Stimulated activated CD4-positive, alpha-beta T cell treated with anti-CD3 and anti-CD28 coated beads, TNF-alpha, amount 100 ng/mL, for 1 hour (primary cell): ENCODE results near the gene MPC1.
A peak's percentile ranks its signal among the peaks of the same experiment; 100 is the strongest.
"Not testable (repeated sequence)": the region's sequence is repeated elsewhere in the genome, so short reads cannot be mapped to it uniquely, and the experiment has no call there.

Experiments
- DNase-seq, 3 donors: peaks; one replicate each; pipeline ENCODE4 v3.0.0-alpha.2; 2020; ENCODE audit warnings: low read depth in 3 of 3, low spot score in 1 of 3

Gene MPC1

DNA sequence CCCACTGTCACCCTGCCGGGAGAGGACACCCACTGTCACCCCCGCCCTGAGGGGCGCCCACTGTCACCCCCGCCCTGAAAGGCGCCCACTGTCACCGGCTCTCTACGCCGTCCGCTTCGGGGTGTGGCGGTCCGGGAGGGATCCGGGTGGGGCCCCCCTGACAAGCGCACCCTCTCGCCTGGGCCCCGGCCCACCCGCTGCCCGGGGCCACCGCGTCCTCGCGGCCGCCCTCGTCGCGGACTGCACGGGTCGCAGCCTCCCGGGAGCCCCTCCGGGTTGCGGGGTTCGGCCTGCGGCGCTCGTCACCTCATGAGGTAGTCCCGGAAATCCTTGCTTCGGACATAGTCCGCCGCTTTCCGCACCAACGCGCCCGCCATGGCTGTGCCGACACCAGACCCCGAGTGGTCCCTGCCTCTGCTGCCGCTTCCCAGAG is 224 bp downstream of the MPC1 start:
- no peak for DNase-seq

DNA sequence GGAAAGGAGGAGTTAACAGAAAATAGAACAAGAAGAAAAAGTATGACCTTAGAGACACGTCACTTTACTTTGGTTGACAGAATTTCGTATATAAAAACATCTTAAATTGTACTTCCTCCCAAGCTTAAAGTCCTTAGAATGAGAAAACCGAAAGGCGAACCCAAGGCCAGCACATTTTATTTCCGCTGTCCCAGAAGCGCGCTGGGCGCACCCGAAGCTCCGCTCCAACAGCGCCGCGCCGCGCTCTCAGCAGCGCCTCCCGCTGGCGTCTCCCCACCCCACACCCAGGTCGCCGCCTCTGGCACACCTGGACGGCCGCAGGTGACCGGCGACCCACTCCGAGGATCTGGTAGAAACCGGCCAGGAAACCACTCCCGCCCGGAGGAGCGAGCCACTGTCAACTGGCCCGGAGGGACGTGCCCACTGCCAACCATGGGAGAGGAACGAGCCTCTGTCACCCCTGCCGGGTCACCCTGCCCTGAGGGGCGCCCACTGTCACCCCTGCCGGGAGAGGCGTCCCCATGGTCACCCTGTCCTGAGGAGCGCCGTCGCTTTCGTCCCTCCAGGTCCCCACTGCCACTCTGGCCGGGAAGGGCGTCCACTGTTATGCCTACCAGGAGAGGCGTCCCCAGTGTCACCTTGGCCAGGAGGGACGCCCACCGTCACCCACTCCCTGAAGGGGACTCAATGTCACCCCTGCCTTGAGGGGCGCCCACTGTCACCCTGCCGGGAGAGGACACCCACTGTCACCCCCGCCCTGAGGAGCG is 824 bp downstream of the MPC1 start:
- peak in 2 of 3 donors; percentile 33 to 54 for DNase-seq

DNA sequence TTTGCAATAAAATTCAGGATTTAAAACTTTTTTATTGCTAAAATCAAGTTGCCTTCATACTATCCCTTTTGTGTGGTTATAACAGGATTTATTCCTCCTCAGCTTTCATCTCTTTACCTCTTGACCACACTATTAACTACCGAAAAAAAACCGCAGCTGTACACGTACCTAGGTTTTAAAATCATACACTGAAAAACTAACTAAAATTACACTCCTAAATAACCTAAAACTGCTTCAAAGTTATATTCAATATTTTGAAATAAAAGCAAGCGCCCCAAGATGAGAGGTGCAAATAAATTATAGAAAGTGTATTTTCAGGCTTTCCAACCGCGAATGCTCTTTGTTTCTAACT is 1.4 kb downstream of the MPC1 start:
- no peak for DNase-seq

DNA sequence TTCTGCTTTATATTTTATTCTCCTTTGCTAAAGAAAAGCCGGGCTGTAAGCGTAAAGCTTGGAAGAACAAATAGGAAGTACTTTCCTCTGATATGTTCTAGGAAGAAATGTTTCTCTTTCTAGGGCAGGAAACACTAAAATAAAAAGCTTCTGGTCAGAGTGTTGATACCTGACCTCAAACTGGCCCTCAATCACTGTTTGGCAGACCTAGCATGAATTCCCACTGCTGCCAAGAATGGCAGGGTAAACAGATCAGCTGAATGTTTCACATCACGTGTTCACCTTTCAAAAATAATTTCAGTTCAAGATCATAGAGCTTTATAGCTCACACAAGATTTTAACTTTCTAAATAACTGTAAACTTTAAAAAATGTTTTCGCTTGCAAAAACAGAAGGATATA is 2.9 kb downstream of the MPC1 start:
- DNase-seq = no peak

DNA sequence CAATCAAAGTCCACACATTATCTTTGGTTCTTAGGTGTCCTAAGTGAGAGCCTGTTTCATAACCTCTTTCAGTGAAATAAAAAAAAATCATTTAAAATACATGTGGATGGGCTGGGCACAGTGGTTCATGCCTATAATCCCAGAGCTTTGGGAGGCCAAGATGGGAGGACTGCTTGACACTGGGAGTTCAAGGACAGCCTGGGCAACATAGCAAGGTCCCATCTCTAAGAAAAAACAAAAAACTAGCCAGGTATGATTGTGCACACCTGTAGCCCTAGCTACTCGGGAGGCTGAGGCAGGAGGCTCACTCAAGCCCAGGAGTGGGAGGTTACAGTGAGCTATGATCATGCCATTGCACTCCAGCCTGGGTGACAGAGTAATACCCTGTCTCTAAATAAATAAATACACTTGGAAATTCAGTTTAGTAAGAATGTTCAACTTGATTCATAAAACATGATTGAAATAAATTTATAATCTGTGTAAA is 3.6 kb downstream of the MPC1 start:
- no peak for DNase-seq

DNA sequence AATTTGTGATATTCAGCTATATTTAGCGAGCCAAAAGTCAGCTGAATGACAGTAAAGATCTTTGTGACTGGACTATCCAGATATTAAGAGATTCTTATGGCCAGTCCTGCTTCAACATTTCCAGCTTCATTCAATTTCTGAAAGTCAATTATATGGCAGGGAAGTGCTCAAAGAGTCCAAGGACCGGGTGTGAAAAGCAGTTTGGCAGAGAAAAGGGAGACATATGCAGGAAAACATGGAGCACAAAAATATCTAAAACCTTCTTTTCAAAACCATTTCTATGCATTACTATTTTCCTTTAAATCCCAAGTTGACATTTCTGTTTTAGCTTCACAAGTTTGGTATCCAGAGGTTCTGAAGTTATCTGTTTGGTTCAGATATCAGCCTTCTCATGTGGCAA is 5.0 kb downstream of the MPC1 start:
- DNase-seq = no peak

DNA sequence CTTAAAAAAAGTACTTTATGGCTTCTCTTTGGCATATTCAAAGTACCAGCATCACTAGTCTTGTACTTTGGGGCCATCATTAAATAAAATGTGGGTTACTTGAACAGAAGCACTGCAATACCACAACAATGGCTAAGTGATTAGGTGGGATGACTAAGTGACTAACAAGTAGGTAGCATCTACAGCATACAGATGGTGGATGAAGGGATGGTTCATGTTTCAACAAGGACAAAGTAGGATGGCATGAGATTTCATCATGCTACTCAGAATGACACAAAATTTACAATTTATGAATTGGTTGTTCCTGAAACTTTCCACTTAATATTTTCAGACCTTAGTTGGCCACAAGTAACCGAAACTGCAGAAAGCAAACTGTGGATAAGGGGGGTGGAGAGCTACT is 7.7 kb downstream of the MPC1 start:
- no peak for DNase-seq

DNA sequence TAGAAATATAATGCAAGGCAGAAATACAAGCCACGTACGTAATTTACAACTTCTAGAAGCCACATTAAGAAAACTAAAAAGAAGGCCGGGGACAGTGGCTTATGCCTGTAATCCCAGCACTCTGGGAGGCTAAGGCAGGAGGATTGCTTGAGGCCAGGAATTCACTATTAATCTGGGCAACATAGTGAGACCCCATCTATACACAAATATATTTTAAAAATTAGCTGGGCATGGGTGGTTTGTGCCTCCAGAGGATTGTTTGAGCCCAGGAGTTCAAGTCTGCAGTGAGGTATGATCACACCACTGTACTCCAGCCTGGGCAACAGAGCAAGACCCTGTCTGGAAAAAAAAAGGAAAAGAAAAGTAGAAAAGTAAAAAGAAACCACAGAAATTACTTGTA is 12.3 kb downstream of the MPC1 start:
- DNase-seq = no peak

DNA sequence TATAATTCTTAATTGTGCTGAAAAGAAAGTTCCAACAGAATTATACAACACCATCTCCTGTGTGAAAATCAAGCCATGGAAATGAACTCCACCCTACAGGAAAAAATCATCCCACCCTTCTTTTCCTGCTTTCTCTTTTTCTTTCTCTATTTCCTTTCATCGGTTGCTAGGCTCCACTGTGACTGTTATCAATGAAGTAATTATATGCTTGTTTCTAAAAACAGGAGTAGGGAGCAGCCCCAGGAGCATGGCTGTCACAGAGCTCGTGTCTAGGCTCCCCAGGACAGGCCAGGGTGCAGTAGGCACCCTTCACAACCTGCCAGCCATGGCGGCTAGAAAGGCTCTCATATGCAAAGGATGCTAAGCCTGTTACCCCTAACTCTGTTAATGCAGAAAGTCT is 13.0 kb downstream of the MPC1 start:
- DNase-seq = no peak

DNA sequence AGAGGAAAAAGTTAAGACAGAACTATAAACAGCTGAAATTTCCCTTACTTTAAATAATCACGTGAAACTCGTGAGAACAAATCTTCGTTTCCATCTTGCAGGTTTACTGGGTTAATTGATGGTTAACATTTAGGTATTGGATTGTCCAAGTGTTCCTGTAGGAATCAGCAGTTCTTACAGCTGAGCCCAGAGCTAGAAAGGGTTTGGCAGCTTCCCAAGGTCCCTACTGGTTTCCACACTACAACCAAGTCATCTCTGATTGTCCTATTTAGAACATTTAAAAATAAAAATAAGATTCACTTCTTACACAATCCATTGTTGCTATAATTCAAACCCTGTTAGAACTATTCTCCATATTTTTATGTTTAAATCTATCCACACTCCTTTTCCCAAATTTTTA is 15.8 kb downstream of the MPC1 start:
- DNase-seq = no peak

DNA sequence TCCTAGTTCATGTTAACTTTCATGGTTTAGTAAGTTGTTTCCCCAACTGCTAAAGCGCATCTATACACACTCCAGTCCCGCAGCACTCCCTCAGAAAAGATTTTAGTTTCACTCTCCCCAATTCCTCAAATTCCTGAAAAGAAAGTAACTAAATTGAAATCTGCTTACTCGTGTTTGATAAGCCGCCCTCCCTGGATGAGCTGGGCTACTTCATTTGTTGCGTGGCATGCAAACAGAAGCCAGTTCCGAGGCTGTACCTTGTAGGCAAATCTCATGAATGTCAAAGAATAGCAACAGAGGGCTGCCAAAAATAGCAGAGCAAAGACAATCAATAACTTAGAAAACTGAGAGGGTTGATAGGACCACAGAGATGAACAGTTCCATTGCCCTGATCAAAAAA is 16.9 kb downstream of the MPC1 start:
- DNase-seq = no peak

DNA sequence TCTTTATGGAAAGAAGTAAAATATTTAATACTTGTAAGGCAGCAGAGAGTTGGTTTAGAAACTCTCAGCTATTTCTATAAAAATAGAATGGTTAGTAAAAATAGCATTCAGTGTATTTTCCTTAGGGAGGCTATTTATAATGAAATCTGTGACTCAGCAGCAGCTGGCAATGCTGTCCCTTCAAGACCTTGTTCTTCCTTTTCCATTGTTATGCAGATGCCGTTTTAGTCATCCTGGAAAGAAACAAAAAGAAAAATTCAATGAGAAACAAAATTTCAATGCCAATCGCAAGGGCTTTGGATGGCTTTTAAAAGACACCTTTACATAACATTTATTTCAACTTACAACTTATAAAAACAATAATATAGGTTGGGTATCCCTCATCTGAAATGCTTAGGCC is 17.5 kb downstream of the MPC1 start:
- DNase-seq = no peak

DNA sequence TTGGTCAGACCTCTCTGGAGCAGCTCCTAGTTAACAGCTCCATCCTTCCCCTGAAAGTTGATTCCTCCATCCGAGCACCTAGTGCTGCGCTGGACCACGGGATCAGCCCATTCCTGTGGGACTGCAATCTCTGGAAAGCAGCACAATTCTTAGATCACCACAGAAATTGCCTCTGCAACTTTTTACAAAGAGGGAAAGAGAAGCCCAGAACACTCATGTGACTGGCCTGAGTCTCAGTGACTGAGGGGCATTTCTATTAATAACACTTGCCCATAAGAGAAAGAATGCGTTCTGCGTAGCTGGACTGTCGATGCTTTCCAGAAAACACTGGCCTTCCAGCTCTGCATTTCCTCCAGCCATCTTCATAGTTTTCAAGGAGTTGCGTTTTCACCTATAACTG is 18.3 kb downstream of the MPC1 start:
- DNase-seq = no peak

DNA sequence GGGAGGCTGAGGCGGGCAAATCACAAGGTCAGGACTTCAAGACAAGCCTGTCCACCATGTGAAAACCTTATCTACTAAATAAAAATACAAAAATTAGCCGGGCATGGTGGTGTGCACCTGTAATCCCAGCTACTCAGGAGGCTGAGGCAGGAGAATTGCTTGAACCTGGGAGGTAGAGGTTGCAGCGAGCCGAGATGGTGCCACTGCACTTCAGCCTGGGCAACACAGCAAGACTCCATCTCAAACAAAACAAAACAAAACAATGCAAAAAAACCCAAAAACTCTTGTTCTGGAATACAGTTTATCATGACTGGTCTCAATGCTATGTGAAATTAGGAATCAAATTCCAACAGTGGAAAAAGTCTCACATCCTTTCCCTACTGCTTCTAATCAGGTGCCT is 20.3 kb downstream of the MPC1 start:
- not testable (repeated sequence) for DNase-seq

DNA sequence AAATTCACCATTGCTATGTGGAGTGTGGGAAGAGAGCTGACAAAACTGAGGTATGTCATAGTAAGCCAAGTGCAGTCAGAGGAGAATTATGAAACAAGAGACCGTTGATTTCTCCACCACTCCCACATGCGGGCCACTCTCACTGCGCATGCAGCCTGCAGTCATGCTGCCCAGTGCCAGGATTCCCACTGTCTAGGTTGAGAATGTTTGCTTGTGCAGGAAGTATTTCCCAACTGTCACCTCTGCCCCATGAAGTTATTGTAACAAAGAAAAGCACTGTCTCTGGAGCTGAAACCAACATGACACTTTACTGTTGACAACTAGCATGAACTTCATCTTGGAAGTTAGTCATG is 21.7 kb downstream of the MPC1 start:
- no peak for DNase-seq

DNA sequence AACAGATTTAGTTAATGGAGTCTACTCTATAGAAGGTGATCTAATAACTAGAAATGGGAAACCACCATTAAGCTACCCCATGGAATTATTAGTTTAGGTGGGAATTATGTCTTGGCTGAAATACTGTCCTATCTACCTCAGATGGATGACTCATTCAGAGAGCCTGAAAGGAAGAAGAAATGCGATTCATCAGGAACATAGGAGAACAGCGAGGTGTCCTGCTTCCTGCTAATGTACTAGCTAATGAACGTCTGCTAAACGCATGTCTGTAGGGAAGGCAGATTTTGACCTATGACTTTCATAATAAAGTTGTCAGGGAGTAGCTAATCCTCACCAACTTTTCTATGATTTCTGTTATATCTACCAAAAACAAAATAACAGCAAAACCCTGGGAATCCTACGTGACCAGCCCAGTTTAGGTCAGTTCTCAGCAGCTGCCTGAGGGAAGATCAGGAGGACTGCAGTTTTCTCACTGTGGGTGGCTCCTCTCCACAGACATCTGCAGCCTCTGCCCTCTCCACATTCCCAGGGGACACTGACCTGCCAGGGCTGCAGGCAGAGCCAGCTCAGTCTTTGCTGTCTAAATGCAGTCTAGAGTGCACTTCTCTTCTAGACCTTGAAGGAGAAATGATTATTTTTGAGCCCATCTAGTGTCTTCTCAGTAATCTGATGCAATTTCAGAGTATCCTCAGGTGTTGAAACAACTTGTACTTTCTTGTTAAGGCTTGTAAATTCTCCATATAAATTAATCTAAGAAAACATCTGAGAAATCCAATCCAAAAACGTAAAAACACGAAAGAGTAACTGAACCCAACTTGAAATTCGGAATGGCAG is 22.3 kb downstream of the MPC1 start:
- DNase-seq = no peak

DNA sequence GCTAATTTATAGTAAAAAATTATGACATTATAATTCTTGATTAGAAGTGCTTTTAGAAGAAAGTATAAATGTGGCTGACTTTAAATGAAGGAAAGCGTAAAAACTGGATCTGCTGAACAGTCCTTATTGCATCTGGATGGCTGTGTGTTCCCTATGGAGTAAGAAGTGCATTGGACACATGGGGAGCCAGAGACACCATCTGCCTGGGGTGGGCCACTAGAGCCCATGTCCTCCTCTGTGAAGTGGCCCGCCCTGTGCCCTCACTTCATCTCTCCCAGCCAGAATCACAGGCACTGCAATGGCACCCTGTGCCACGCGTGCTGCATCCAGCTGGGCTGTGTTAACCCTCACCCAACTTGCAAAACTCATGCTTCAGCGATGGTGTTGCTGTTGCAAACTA is 27.2 kb downstream of the MPC1 start:
- no peak for DNase-seq

DNA sequence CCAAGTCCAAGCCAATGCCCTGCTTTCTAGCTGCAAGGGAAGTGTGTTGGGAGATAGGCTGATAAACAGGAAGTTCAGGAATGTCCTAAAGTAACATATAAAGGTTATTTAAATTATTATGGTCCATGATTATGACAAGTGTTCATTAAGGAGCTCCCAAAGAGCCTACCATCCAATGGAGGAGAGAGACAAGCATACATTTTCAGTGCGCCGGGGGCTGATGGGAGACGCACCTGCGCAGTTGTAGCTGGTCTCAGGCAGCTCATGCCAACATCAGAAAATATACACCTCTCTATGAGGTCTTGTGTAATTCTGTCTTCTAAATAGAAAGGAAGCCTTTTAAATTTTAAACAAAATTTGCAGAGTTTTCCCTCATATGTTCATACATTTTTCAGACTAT is 27.8 kb downstream of the MPC1 start:
- DNase-seq = no peak

DNA sequence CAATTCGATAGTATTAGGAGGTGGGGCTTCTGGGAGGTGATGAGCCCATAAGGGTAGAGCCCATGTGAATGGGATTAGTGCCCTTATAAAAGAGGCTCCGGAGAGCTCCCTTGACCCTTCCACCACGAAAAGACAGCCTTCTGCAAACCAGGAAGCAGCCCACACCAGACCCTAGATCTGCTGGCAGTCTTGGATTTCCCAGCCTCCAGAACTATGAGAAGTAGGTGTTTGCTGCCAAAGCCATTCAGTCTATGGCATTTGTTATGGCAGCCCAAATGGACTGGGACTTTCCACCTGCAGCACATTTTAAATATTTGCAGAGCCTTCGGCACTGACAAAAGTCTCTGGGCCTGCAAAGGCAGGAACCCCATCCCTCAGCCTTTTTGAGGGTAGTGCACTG is 28.6 kb downstream of the MPC1 start:
- no peak for DNase-seq

DNA sequence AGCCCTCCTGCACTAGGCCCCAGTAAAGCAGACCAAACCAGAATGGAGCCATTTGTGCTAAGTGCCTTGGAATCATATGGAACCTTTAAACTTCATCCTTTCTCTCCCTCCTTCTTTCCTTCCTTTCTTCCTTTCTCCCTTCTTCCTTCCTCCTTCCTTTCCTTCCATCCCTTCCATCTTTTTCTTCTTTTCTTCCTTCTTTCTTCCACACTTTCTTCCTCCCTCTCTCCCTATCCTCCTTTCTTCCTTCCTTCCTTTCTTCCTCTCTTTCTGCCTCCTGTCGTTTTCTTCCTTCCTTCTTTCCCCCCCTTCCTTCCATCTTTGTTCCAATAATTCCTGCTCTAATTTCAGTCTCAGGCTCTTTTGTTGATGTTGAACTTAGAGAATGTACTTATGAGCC is 29.2 kb downstream of the MPC1 start:
- DNase-seq = no peak

DNA sequence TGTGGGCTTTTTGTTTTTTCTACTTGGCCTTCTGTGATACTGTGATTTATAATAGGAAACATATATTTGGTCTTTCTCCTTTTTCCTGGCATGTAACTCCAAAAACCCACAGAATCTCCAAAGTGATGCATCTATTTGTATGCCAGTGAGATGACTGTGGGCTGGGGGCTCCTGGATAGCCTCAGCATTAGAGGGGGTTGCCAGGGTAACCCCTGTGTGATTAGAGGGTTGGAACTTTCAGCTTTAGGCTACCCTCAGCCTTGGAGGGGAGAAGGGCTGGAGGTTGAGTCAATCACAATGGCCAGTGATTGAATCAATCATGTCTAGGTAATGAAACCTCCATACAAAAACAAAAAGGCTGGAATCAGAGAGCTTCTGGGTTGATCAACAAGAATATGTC is 29.8 kb downstream of the MPC1 start:
- no peak for DNase-seq

DNA sequence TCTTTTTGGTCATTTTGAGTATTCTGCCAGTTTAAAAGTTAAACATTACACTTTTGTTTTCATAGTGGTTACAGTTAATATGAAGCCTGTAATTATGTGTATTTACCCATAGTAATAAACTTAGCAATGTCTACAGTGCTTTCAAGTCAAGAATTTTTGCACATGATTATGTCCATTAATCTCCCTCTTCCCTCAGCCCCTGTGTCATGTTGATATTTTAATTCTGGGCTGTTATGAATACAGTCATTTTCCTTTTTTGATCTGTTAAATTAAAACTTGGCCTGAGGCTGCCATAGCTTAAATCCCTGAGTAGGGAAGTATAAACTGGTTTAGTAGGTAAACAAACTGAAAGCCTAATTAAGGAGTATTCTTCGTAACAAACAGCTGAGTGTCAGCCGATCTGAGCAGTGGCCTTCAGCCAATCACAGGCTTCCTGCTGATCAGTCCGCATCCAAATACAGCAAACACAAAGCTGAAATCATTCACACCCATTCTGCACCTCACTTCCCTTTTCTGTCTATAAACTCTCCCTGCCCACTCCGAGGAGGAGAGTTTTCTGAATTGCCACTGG is 30.9 kb downstream of the MPC1 start:
- DNase-seq = no peak
